Calu3 (cell line): ENCODE results near the gene CCND3. TPM values are rescaled to one million over a fixed set of nuclear protein-coding genes. Genes with fewer than 3 reads are reported as not detected.
A peak's percentile ranks its signal among the peaks of the same experiment; 100 is the strongest.

ENCODE experiments used
- BruUV-seq: library from RNA; stranded (reverse); fragments of 400-500 nt; replicated peaks from 2 replicates; lab custom pipeline; 2021; lab: Mats Ljungman, UMichigan
- CTCF ChIA-PET: fragments of 300-600 bp; sonication (Branson Sonifier 250); formaldehyde crosslinking; loops from one replicate; lab custom pipeline; 2022; ENCODE audit warnings: antibody characterized with exemption; lab: Charles Lee
- DNase-seq: peaks from one replicate; pipeline ENCODE4 v3.0.0; 2022
- H3K27ac Mint-ChIP-seq: one replicate; pipeline ENCODE4 v1.8.0; 2022; ENCODE audit warnings: mixed read lengths; ENCODE audit not compliant: unreplicated experiment
- H3K27me3 Mint-ChIP-seq: one replicate; pipeline ENCODE4 v1.8.0; 2022; ENCODE audit warnings: mixed read lengths; ENCODE audit not compliant: unreplicated experiment
- H3K36me3 Mint-ChIP-seq: one replicate; pipeline ENCODE4 v1.8.0; 2022; ENCODE audit warnings: mild to moderate bottlenecking, moderate library complexity, mixed read lengths; ENCODE audit not compliant: insufficient read depth, unreplicated experiment
- H3K4me1 Mint-ChIP-seq: one replicate; pipeline ENCODE4 v1.8.0; 2022; ENCODE audit warnings: mild to moderate bottlenecking, low read depth, mixed read lengths; ENCODE audit not compliant: unreplicated experiment
- H3K4me3 Mint-ChIP-seq: one replicate; pipeline ENCODE4 v1.8.0; 2022; ENCODE audit warnings: mild to moderate bottlenecking, low read depth, moderate library complexity, mixed read lengths; ENCODE audit not compliant: unreplicated experiment
- H3K9me3 Mint-ChIP-seq: one replicate; pipeline ENCODE4 v1.8.0; 2022; ENCODE audit warnings: low read depth, mixed read lengths; ENCODE audit not compliant: unreplicated experiment
- CTCF ChIP-seq: fragments of 200-600 bp; IDR thresholded peaks from one replicate; pipeline ENCODE4 v1.8.0; 2022; ENCODE audit warnings: antibody characterized with exemption; ENCODE audit not compliant: unreplicated experiment
- intact Hi-C: fragments of 100-400 bp; cut with micrococcal nuclease; formaldehyde crosslinking; loops from one replicate; pipeline ENCODE4 v1.10.0; 2022; ENCODE audit not compliant: unreplicated experiment
- total RNA-seq: library from RNA; stranded (reverse); gene quantifications from 2 replicates; pipeline ENCODE4 v1.2.3, GENCODE V29; 2022

The CCND3 gene
- total RNA-seq, 1 experiment from 2014 or later = 77.4 TPM

GRCh38 chr6:41929924-41930323 lies 11.7 kb downstream of the CCND3 start:
- TF ChIP-seq CTCF = no peak
- Mint-ChIP-seq H3K4me3 (no peak overlapping the region), H3K9me3 (no peaks in the 10 kb centered on the region)

GRCh38 chr6:41927253-41927652 lies 14.4 kb downstream of the CCND3 start:
- no peak for TF ChIP-seq CTCF
- no peaks in the 10 kb centered on the region for H3K27me3 Mint-ChIP-seq
- BruUV-seq = no TSS peak
- no peak overlapping the region for H3K27ac Mint-ChIP-seq
- intact Hi-C loops = no loop called here
- H3K4me1 Mint-ChIP-seq = peaks cover 29% of the 10 kb centered on the region
- H3K9me3 Mint-ChIP-seq = no peaks in the 10 kb centered on the region
- peaks cover 74% of the 10 kb centered on the region for H3K36me3 Mint-ChIP-seq
- CTCF ChIA-PET = interaction anchor here (0.6 to 1.1 kb wide), 3 partner anchors 9 to 1585 kb away, joined by 3 to 5 read pairs (median 3); no protein-coding TSS in a partner anchor
- no peak for DNase-seq
- no peak overlapping the region for H3K4me3 Mint-ChIP-seq

More at GRCh38 chr6:41929924-41930323, 11.7 kb downstream of the CCND3 start:
- no peak for DNase-seq
- BruUV-seq = no TSS peak
- Mint-ChIP-seq H3K27ac (no peak overlapping the region), H3K36me3 (peaks cover 64% of the 10 kb centered on the region), H3K27me3 (no peaks in the 10 kb centered on the region), H3K4me1 (peaks cover 3% of the 10 kb centered on the region)
- intact Hi-C loops = no loop called here
- CTCF ChIA-PET = no interaction called here

- Mint-ChIP-seq H3K36me3 (peaks cover 60% of the 10 kb centered on the region), H3K4me3 (peak overlapping the region; percentile 99), H3K4me1 (peaks cover 40% of the 10 kb centered on the region), H3K9me3 (no peaks in the 10 kb centered on the region), H3K27me3 (no peaks in the 10 kb centered on the region), H3K27ac (peak overlapping the region; percentile 99)
- TSS peak; percentile 62 for BruUV-seq
- no peak for DNase-seq
- TF ChIP-seq CTCF = no peak
- CTCF ChIA-PET = interaction anchor here (0.6 to 2.5 kb wide), 4 partner anchors 12 to 135 kb away, joined by 4 to 29 read pairs (median 14); partner anchors contain the start of gene TOMM6
- intact Hi-C loops = loop anchor here (2.0 to 5.0 kb wide), 2 partner anchors 19 to 125 kb away; partner anchors contain the start of gene CCND3
Observed at GRCh38 chr6:41922154-41922553, 19.5 kb downstream of the CCND3 start.

- Mint-ChIP-seq H3K4me3 (peak overlapping the region; percentile 99), H3K36me3 (peaks cover 60% of the 10 kb centered on the region), H3K4me1 (peaks cover 41% of the 10 kb centered on the region), H3K27ac (peak overlapping the region; percentile 99), H3K9me3 (no peaks in the 10 kb centered on the region), H3K27me3 (no peaks in the 10 kb centered on the region)
- intact Hi-C loops = loop anchor here (5.0 kb wide), 1 partner anchor 126 kb away; no protein-coding TSS in a partner anchor
- no peak for DNase-seq
- TF ChIP-seq CTCF = no peak
- CTCF ChIA-PET = interaction anchor here (0.6 to 2.5 kb wide), 10 partner anchors 9 to 135 kb away, joined by 3 to 29 read pairs (median 6); partner anchors contain the start of genes TOMM6 and USP49
- BruUV-seq = no TSS peak
Observed at GRCh38 chr6:41921712-41921998, 20.0 kb downstream of the CCND3 start.
